Measurements from ENCODE around the gene BAMBI.

The BAMBI gene

DNA sequence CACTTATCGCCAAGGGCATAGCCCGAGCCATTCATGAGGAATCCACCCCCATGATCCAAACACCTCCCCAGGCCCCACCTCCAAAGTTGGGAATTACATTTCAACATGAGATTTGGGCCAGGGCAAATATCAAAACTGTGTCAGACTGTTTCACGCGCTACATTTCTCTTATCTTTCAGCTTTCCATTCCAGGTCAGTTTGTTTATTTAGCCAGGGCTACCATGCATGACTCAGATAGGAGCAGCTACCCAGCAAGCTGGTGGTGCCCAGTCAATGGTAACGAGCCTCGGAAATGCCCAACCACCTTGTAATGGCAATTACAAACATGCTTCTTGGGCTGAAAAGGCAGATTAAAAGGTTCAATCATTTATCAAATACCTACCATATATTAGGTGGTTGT, 43.6 kb upstream of the BAMBI start:
- TF ChIP-seq, protein P1, sequence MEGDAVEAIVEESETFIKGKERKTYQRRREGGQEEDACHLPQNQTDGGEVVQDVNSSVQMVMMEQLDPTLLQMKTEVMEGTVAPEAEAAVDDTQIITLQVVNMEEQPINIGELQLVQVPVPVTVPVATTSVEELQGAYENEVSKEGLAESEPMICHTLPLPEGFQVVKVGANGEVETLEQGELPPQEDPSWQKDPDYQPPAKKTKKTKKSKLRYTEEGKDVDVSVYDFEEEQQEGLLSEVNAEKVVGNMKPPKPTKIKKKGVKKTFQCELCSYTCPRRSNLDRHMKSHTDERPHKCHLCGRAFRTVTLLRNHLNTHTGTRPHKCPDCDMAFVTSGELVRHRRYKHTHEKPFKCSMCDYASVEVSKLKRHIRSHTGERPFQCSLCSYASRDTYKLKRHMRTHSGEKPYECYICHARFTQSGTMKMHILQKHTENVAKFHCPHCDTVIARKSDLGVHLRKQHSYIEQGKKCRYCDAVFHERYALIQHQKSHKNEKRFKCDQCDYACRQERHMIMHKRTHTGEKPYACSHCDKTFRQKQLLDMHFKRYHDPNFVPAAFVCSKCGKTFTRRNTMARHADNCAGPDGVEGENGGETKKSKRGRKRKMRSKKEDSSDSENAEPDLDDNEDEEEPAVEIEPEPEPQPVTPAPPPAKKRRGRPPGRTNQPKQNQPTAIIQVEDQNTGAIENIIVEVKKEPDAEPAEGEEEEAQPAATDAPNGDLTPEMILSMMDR (IDR thresholded peaks at IDR 0.05; ENCODE audit: poor library complexity, severe bottlenecking): no peak
- H3K27me3 ChIP-seq (ENCODE audit: insufficient read depth, poor library complexity, severe bottlenecking): no peaks in the 10 kb centered on the region
- no peaks in the 10 kb centered on the region for H3K9me3 ChIP-seq (ENCODE audit: severe bottlenecking)
- H3K36me3 ChIP-seq (ENCODE audit: low read depth): no peaks in the 10 kb centered on the region
- no peak overlapping the region for H3K27ac ChIP-seq (ENCODE audit: poor library complexity, severe bottlenecking)
- no peaks in the 10 kb centered on the region for H3K4me1 ChIP-seq (ENCODE audit: insufficient read depth, poor library complexity, severe bottlenecking)
- ATAC-seq (ENCODE audit: low read depth) (no peak), DNase-seq (ENCODE audit: low spot score) (no peak)
- H3K4me3 ChIP-seq (ENCODE audit: severe bottlenecking): no peak overlapping the region

DNA sequence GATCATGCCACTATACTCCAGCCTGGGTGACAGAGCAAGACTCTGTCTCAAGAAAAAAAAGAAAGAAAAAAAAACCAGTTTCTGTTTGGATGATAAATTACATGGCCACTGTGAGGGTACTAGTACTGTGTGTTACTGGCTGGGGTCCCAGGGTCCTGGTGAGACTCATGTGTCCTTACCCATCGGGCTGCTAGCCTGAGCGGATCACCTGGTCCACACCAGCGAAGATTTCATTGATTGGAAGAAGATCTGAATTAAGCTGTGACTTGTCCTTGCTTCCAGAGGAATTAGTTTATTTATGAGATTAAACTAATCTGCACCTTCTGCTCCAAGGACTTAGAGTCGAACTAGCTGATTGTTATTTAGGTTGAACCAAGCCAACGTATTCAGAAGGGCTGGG, 40.0 kb upstream of the BAMBI start:
- TF ChIP-seq, protein P1 (IDR thresholded peaks at IDR 0.05; ENCODE audit: poor library complexity, severe bottlenecking): no peak
- ATAC-seq (ENCODE audit: low read depth): no peak
- Histone ChIP-seq H3K9me3 (ENCODE audit: severe bottlenecking) (no peaks in the 10 kb centered on the region), H3K4me1 (ENCODE audit: insufficient read depth, poor library complexity, severe bottlenecking) (no peaks in the 10 kb centered on the region), H3K27ac (ENCODE audit: poor library complexity, severe bottlenecking) (no peak overlapping the region), H3K36me3 (ENCODE audit: low read depth) (no peaks in the 10 kb centered on the region), H3K27me3 (ENCODE audit: insufficient read depth, poor library complexity, severe bottlenecking) (no peaks in the 10 kb centered on the region), H3K4me3 (ENCODE audit: severe bottlenecking) (no peak overlapping the region)
- no peak for DNase-seq (ENCODE audit: low spot score)

DNA sequence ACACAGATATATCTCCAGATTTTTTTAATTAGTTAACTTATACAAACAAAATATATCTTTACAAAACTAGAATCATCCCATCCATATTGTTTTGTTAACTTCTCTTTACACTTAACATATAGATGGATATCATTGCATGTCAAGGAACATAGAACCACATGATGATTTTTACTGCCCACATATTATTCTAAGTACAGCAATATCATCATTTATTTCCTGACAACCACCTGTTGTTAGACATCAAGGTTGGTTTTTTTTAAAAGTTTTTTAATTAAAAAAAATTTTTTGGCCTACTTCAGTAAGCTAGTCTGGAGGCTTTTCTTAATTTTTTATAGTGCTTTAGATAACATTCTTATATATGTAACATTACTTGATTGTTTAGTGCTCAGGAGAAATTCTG, 38.9 kb upstream of the BAMBI start:
- no peak for DNase-seq (ENCODE audit: low spot score)
- Histone ChIP-seq H3K27ac (ENCODE audit: poor library complexity, severe bottlenecking) (no peak overlapping the region), H3K4me1 (ENCODE audit: insufficient read depth, poor library complexity, severe bottlenecking) (no peaks in the 10 kb centered on the region), H3K4me3 (ENCODE audit: severe bottlenecking) (no peak overlapping the region), H3K27me3 (ENCODE audit: insufficient read depth, poor library complexity, severe bottlenecking) (no peaks in the 10 kb centered on the region), H3K36me3 (ENCODE audit: low read depth) (no peaks in the 10 kb centered on the region), H3K9me3 (ENCODE audit: severe bottlenecking) (no peaks in the 10 kb centered on the region)
- ATAC-seq (ENCODE audit: low read depth): no peak
- TF ChIP-seq, protein P1 (IDR thresholded peaks at IDR 0.05; ENCODE audit: poor library complexity, severe bottlenecking): no peak

DNA sequence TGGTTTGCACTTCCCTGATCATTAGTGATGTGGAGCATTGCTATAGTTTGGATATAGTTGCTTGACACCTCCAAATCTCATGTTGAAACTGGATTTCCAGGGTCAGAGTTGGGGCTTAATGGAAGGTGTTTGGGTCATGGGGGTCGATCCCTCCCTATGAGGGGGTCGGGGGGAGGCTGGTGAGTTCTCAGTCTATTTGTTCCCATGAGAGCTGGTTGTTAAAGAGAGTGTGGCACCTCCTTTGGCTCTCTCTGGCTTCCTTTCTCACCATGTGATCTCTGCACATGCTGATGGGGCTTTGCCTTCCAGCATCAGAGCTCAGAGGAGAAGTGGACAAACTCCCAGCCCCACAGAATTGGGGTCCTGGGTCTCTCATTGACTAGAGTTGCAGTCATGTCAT, 36.8 kb upstream of the BAMBI start:
- DNase-seq (ENCODE audit: low spot score) (no peak), ATAC-seq (ENCODE audit: low read depth) (no peak)
- Histone ChIP-seq H3K4me1 (ENCODE audit: insufficient read depth, poor library complexity, severe bottlenecking) (no peaks in the 10 kb centered on the region), H3K36me3 (ENCODE audit: low read depth) (no peaks in the 10 kb centered on the region), H3K27ac (ENCODE audit: poor library complexity, severe bottlenecking) (no peak overlapping the region), H3K4me3 (ENCODE audit: severe bottlenecking) (no peak overlapping the region), H3K9me3 (ENCODE audit: severe bottlenecking) (no peaks in the 10 kb centered on the region), H3K27me3 (ENCODE audit: insufficient read depth, poor library complexity, severe bottlenecking) (no peaks in the 10 kb centered on the region)
- TF ChIP-seq, protein P1 (IDR thresholded peaks at IDR 0.05; ENCODE audit: poor library complexity, severe bottlenecking): no peak

DNA sequence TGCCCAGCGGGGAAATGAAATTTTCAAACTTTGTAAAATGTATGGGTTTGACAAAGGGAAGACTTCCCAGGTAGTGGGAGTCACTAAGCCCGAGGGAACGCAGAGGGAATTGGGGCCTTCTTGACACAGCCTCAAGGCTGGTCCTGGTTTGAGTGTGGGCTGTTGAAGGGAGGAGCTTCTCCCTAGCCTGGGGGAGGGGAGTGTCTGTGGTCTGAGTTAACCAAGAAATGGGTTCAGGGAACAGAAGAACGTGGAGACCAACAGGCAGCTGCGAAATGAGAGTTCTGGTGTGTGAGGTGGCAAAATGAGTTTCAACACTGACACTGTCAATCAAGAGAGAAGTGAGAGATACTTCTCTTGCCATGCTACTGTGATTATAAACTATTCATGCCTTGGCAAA, 32.7 kb upstream of the BAMBI start:
- no peaks in the 10 kb centered on the region for H3K4me1 ChIP-seq (ENCODE audit: insufficient read depth, poor library complexity, severe bottlenecking)
- no peak overlapping the region for H3K27ac ChIP-seq (ENCODE audit: poor library complexity, severe bottlenecking)
- no peaks in the 10 kb centered on the region for H3K27me3 ChIP-seq (ENCODE audit: insufficient read depth, poor library complexity, severe bottlenecking)
- no peak overlapping the region for H3K4me3 ChIP-seq (ENCODE audit: severe bottlenecking)
- no peaks in the 10 kb centered on the region for H3K36me3 ChIP-seq (ENCODE audit: low read depth)
- DNase-seq (ENCODE audit: low spot score): no peak
- ATAC-seq (ENCODE audit: low read depth): no peak
- TF ChIP-seq, protein P1 (IDR thresholded peaks at IDR 0.05; ENCODE audit: poor library complexity, severe bottlenecking): no peak
- H3K9me3 ChIP-seq (ENCODE audit: severe bottlenecking): no peaks in the 10 kb centered on the region

Data from RWPE2 (cell line).